NCI-H524 treated with DMSO at 0.1 percent for 48 hours (cell line): ENCODE results near the gene OR4C5.
"Not testable (repeated sequence)": the region's sequence is repeated elsewhere in the genome, so short reads cannot be mapped to it uniquely, and the experiment has no call there.

Source experiments
- DNase-seq: peaks from one replicate; lab custom pipeline; 2025; lab: John Stamatoyannopoulos, UW

Gene OR4C5

GRCh38 chr11:48366365-48366764, at the start of gene OR4C5:
Gene OR4C5 (minus strand): TSS chr11:48366465. CDS start chr11:48366465, 0 bp downstream.
- no peak for DNase-seq

DNA sequence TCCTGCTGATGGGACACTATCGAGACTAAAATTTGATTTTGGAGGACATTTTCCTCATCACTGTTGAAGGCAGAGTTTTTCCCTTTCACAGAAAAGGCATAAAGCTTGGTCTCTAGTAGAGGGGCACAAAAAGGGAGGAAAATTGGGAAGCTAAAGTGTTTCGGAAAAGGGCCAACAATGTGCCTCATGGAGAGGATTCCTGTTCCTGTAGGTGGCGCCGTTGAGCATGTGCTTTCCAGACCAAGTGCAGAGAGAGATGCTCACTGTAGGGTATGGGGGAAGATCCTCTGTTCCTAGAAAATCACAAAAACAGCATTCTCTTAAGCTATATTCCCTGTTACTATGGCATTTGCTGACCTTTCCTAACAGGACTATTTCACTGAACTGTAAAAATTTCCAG, 18.4 kb upstream of the OR4C5 start:
- DNase-seq = no peak

GRCh38 chr11:48384151-48384550, 17.9 kb upstream of the OR4C5 start:
- not testable (repeated sequence) for DNase-seq

- not testable (repeated sequence) for DNase-seq
These were observed 5.0 kb downstream of the OR4C5 start for GRCh38 chr11:48361289-48361688.

DNA sequence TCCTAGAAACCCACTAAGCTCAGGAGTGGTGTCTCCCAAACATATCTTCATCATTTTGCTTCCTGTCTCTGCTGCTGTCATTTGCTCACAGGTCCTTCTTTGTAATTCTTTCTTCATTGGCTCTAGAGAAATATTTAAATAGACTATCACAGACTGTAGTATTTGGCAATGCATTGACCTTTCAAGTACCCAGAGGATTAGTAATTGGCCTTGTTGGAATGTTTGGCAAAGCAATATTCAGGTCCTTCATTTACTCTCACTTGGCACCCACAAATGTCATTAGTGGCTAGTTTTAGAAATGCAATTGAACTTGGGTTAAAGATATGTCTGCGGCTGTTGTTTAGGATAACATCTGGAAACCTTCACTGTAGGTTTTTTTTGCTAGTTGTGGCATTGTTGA, 11.6 kb downstream of the OR4C5 start:
- DNase-seq = no peak

DNA sequence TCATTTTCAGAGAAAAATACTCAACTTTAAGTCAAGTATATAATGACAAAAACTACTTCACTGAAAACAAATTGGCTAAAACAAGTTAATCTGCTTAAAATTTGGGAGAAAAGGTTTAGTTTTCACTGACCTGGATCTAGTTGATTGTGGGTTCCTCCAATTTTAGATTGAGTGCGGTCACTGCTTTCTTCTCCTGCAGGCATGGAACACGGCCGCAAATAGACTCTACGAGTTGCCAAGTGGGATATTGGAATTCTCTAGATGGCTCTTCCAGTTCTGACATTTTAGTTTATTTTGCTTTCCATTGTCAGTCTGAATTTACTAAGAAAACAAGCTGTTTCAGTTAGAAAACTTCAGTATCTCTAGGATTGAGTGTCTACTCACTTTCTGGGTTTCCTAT, 12.3 kb downstream of the OR4C5 start:
- no peak for DNase-seq

DNA sequence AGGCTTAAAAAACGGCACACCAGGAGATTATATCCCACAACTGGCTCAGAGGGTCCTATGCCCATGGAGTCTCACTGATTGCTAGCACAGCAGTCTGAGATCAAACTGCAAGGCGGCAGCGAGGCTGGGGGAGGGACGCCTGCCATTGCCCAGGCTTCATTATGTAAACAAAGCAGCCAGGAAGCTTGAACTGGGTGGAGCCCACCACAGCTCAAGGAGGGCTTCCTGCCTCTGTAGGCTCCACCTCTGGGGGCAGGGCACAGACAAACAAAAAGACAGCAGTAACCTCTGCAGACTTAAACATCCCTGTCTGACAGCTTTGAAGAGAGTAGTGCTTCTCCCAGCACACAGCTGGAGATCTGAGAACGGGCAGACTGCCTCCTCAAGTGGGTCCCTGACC, 20.0 kb downstream of the OR4C5 start:
- DNase-seq = not testable (repeated sequence)

DNA sequence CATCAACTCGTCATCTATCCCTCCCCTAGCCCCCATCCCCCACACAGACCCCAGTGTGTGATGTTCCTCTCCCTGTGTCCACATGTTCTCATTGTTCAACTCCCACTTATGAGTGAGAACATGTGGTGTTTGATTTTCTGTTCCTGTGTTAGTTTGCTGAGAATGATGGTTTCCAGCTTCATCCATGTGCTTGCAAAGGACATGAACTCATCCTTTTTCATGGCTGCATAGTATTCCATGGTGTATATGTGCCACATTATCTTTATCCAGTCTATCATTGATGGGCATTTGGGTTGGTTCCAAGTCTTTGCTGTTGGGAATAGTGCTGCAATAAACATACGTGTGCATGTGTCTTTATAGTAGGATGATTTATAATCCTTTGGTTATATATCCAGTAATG, 23.8 kb downstream of the OR4C5 start:
- DNase-seq = not testable (repeated sequence)

DNA sequence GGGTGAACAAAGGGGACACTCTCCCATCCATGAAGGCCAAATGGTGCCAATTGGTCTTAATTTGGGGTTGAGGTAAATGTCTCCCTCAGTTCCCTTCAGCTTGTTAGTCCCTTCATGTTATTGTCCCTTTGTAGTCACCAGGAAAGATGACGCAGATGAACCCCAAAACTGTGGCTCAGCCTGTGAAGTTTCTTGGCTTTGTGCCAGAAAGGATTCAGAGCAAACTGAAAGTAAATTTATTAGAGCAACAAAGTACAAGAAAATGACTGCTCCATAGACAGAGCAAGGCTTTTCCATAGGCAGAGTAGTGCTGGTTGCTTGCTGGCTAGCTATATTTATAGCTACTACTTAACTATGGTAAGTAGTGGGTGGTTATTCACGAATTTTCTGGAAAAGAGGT, 24.8 kb downstream of the OR4C5 start:
- no peak for DNase-seq

DNA sequence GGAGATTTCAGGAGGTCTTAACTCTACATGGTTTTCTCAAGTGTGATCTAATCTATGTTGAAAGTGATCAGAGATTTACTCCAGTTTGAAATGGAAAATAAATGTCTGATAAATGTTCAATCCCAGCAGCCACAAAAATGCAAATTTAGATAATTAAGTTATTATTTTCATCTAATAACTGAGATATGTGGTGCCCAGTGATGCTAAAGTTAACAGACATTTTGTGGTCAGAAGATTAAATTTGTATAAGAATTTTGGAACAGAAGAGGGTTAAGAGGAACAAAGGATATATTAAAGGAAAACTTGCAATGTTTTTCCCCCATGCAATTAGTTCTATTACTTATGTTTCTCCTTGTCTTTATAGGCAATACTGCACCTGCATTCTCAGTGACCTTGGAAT, 41.6 kb downstream of the OR4C5 start, which contains the start of gene OR4C3:
Gene OR4C3, plus strand, starts transcription at position 301 of the 400 bp plus-strand sequence. CDS start 102 bp downstream, outside the sequence.
- not testable (repeated sequence) for DNase-seq

DNA sequence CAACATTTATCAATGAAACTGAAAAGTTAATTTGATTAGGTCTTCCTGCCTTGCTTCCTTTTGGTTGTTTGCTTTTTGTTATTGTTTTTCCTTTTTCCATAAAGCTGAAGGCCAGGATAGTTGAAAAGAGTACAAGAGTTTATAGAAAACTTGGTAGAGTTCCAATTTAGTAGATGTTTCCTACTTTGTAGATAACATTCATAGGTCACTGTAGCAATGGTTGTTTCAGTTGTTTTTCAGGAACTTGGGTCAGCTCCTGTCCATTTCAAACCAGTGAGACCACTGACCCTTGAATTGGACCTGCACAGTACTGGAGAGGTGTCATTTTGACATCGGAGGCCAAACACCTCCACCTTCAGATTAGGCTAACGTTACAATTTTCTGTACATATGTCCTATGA, 46.5 kb downstream of the OR4C5 start:
- DNase-seq = not testable (repeated sequence)
